Mesenchymal stem cell (in vitro differentiated cells and primary cell): ENCODE data around the gene COBL.

ENCODE experiments used
- DNase-seq: peaks from one replicate; pipeline ENCODE4 v3.0.0-alpha.2; 2013
- H2AFZ ChIP-seq: one replicate; pipeline ENCODE4 v1.6.1; 2013; ENCODE audit warnings: low read depth, mild to moderate bottlenecking, control low read depth, inconsistent platforms, low read length, moderate library complexity
- H2AK5ac ChIP-seq: 2 replicates; pipeline ENCODE4 v1.6.1; 2013; ENCODE audit warnings: low read length, moderate library complexity, mild to moderate bottlenecking, inconsistent platforms; ENCODE audit not compliant: severe bottlenecking
- H2BK120ac ChIP-seq: one replicate; pipeline ENCODE4 v1.6.1; 2013; ENCODE audit warnings: low read depth, mild to moderate bottlenecking, inconsistent platforms, low read length, moderate library complexity
- H2BK12ac ChIP-seq, 2 experiments: one replicate each; pipeline ENCODE4 v1.6.1; 2013; ENCODE audit warnings: inconsistent platforms in 2 of 2, low read length in 2 of 2, mild to moderate bottlenecking in 2 of 2, moderate library complexity in 2 of 2, control low read depth in 1 of 2
- H2BK15ac ChIP-seq: one replicate; pipeline ENCODE4 v1.6.1; 2013; ENCODE audit warnings: mild to moderate bottlenecking, low read depth, inconsistent platforms; ENCODE audit not compliant: poor library complexity, severe bottlenecking
- H2BK5ac ChIP-seq: 2 replicates; pipeline ENCODE4 v1.6.1; 2013; ENCODE audit warnings: low read depth, mild to moderate bottlenecking, low read length, control low read depth, inconsistent platforms; ENCODE audit not compliant: poor library complexity, severe bottlenecking
- H3K14ac ChIP-seq, 2 experiments: one replicate each; pipeline ENCODE4 v1.6.1; 2013; ENCODE audit warnings: inconsistent platforms in 2 of 2, low read length in 2 of 2, control low read depth in 1 of 2, mild to moderate bottlenecking in 1 of 2, moderate library complexity in 1 of 2
- H3K18ac ChIP-seq, 2 experiments: one replicate each; pipeline ENCODE4 v1.6.1; 2013; ENCODE audit warnings: inconsistent platforms in 2 of 2, low read length in 2 of 2, control low read depth in 1 of 2, low read depth in 1 of 2, mild to moderate bottlenecking in 1 of 2
- H3K23ac ChIP-seq, 2 experiments: one replicate each; pipeline ENCODE4 v1.6.1; 2013; ENCODE audit warnings: inconsistent platforms in 2 of 2, low read length in 2 of 2, mild to moderate bottlenecking in 2 of 2, moderate library complexity in 2 of 2, control low read depth in 1 of 2
- H3K27ac ChIP-seq: 2 replicates; pipeline ENCODE4 v1.5.1; 2013; ENCODE audit warnings: mild to moderate bottlenecking, moderate library complexity, low read length, control low read depth, inconsistent platforms; ENCODE audit not compliant: poor library complexity, severe bottlenecking
- H3K27me3 ChIP-seq, 2 experiments: 2 replicates each; pipeline versions ENCODE4 v1.6.1 to v1.7.0; 2013; ENCODE audit warnings: low read length in 2 of 2, mild to moderate bottlenecking in 2 of 2, moderate library complexity in 2 of 2, control low read depth in 1 of 2, inconsistent platforms in 1 of 2; ENCODE audit not compliant: control insufficient read depth in 1 of 2, insufficient read depth in 1 of 2
- H3K36me3 ChIP-seq, 2 experiments: 2 replicates each; pipeline versions ENCODE4 v1.6.1 to v1.7.0; 2013; ENCODE audit warnings: low read length in 2 of 2, control low read depth in 1 of 2, inconsistent platforms in 1 of 2, low read depth in 1 of 2, mild to moderate bottlenecking in 1 of 2; ENCODE audit not compliant: insufficient read depth in 2 of 2, control insufficient read depth in 1 of 2
- H3K4ac ChIP-seq, 2 experiments: one replicate each; pipeline ENCODE4 v1.6.1; 2013; ENCODE audit warnings: inconsistent platforms in 2 of 2, low read length in 2 of 2, mild to moderate bottlenecking in 2 of 2, moderate library complexity in 2 of 2, control low read depth in 1 of 2, low read depth in 1 of 2
- H3K4me1 ChIP-seq: 2 replicates; pipeline ENCODE4 v1.6.1; 2013; ENCODE audit warnings: low read depth, low read length, control low read depth; ENCODE audit not compliant: control insufficient read depth, insufficient read depth
- H3K4me2 ChIP-seq: 2 replicates; pipeline ENCODE4 v1.6.1; 2013; ENCODE audit warnings: low read length, mild to moderate bottlenecking, inconsistent platforms; ENCODE audit not compliant: poor library complexity, severe bottlenecking
- H3K4me3 ChIP-seq, 2 experiments: 2 replicates each; pipeline versions ENCODE4 v1.5.1 to v1.7.0; 2013; ENCODE audit warnings: low read length in 2 of 2, mild to moderate bottlenecking in 2 of 2, control low read depth in 1 of 2, low read depth in 1 of 2; ENCODE audit not compliant: insufficient read depth in 1 of 2
- H3K79me1 ChIP-seq: replicated peaks from 2 replicates; pipeline ENCODE4 v1.6.1; 2013; ENCODE audit warnings: mild to moderate bottlenecking, control low read depth, low read length, inconsistent platforms; ENCODE audit not compliant: poor library complexity, severe bottlenecking
- H3K9ac ChIP-seq: 2 replicates; pipeline ENCODE4 v1.7.0; 2013; ENCODE audit warnings: mild to moderate bottlenecking, low read length, moderate library complexity
- H3K9me3 ChIP-seq: 2 replicates; pipeline ENCODE4 v1.7.0; 2013; ENCODE audit warnings: mild to moderate bottlenecking, low read length; ENCODE audit not compliant: control insufficient read depth
- H4K8ac ChIP-seq: one replicate; pipeline ENCODE4 v1.6.1; 2013; ENCODE audit warnings: inconsistent platforms, mild to moderate bottlenecking, low read length, moderate library complexity
- H4K91ac ChIP-seq: one replicate; pipeline ENCODE4 v1.6.1; 2013; ENCODE audit warnings: mild to moderate bottlenecking, low read length, inconsistent platforms
- WGBS: methylation state at CpG from one replicate; pipeline ENCODE4 v1.1.7; 2013; ENCODE audit warnings: mixed read lengths; 5-methylcytosine and 5-hydroxymethylcytosine counted together

The COBL gene

DNA sequence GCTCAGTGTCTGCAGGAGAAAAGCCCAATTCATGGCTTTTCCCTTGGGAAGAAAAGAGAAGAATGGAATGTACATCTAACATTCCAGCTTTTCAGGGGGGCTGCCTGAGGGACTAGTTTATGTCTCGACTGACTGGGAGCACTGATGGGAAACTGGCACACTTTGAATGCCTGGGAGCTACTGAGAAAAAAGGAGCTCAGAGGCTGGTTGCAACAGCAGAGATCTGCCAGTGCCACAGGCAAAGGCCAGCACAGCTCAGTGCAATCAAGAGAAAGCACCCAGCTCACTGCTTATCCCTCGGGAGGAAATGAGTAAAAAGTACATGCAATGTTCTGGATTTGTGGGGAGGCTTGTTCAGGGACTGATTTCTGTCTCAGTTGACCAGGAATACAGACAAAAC, 226.2 kb downstream of the COBL start:
- Histone ChIP-seq H3K4ac (no peak overlapping the region), H4K91ac (no peak overlapping the region), H2AK5ac (no peak overlapping the region), H2BK5ac (no peak overlapping the region), H3K36me3 (no peaks in the 10 kb centered on the region), H3K27me3 (no peaks in the 10 kb centered on the region), H3K4me1 (peaks cover 3% of the 10 kb centered on the region), H3K79me1 (no peaks in the 10 kb centered on the region), H3K27ac (no peak overlapping the region), H3K18ac (no peak overlapping the region), H2BK12ac (no peak overlapping the region), H3K4me3 (no peak overlapping the region), H3K9ac (no peak overlapping the region), H4K8ac (no peak overlapping the region), H3K4me2 (no peak overlapping the region), H3K9me3 (peaks cover 6% of the 10 kb centered on the region), H3K23ac (no peak overlapping the region), H3K14ac (no peak overlapping the region), H2BK120ac (no peak overlapping the region), H2BK15ac (no peak overlapping the region), H2AFZ (no peak overlapping the region)
- WGBS = 50% methylated on average over 2 of the region's 2 CpGs
- DNase-seq = no peak

DNA sequence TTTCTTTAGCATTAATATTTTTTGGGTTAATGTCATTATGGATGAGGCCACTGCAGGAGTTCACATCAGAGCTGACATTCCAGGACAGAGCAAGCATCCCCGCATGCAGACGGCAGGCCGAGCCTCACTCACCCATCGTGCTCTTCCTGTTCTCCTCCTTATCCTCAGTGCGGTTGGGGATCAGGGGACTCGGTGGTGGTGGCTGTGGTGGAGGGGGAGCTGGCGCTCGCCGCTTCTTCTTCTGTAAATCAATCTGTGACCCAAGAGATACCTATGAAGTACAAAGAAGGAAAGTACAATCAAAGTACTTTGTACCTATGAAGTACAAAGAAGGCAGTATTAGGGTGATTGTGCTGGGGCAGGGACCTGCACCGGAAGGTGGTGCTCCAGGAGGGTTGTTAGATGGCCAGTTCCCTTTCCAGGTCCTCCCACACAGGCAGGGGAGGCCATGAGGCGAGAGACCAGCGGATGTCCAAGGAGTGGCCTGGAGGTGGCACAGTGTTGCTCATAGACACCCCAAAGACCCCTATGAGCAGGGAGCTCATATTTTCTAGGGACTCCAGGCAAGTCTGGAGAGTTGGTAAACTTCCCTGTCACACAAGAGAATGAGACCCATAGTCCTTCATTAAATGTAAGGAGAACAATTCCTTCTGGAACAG, 231.4 kb downstream of the COBL start:
- H2BK120ac ChIP-seq = no peak overlapping the region
- H3K9me3 ChIP-seq = no peaks in the 10 kb centered on the region
- H3K27ac ChIP-seq = no peak overlapping the region
- H3K27me3 ChIP-seq = peaks cover 0 to 22% of the 10 kb centered on the region in 2 experiments
- no peak overlapping the region for H2BK5ac ChIP-seq
- H3K4me3 ChIP-seq = no peak overlapping the region
- no peak overlapping the region for H4K8ac ChIP-seq
- H3K18ac ChIP-seq = no peak overlapping the region
- no peak overlapping the region for H3K23ac ChIP-seq
- no peak overlapping the region for H3K4ac ChIP-seq
- no peak overlapping the region for H4K91ac ChIP-seq
- H2AK5ac ChIP-seq = no peak overlapping the region
- H3K4me2 ChIP-seq = no peak overlapping the region
- no peak for DNase-seq
- H2BK15ac ChIP-seq = no peak overlapping the region
- no peak overlapping the region for H3K9ac ChIP-seq
- WGBS = 93% methylated on average over 7 of the region's 12 CpGs
- H3K79me1 ChIP-seq = no peaks in the 10 kb centered on the region
- H3K4me1 ChIP-seq = peaks cover 3% of the 10 kb centered on the region
- no peak overlapping the region for H2BK12ac ChIP-seq
- H3K36me3 ChIP-seq = no peaks in the 10 kb centered on the region
- peak overlapping the region in 1 of 2 experiments; percentile 29 for H3K14ac ChIP-seq
- no peak overlapping the region for H2AFZ ChIP-seq

- DNase-seq = no peak
- H3K27me3 ChIP-seq = peaks cover 0 to 22% of the 10 kb centered on the region in 2 experiments
These were observed 232.5 kb downstream of the COBL start for GRCh38 chr7:51084121-51084520.

DNA sequence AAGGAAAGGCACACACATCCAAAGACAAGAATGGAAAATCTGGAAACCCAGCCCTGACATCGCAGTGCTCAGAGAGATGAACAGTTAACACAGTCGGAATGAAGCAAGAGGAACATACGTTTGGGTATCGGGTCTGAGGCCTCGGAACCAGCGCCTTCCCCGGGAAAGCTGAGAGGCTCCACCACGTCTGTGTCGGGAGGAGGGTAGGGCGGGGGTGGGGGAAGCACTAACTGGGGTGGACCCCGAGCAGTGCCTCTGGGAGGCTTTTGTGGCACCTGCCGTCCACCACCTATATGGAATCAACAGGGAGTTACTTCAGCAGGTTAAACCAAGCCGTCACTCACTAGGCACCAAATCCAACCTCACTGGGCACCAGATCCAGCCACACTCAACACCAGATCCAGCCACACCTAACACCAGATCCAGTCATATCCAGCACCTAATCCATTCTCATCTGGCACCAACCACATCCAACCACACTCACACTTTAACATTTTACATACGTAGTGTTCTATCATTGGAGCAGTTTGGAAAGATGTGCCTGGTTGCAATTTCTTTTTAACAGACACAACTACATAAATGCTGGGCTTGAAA, 233.6 kb downstream of the COBL start:
- Histone ChIP-seq H3K4me3 (no peak overlapping the region), H3K27ac (no peak overlapping the region), H2BK12ac (no peak overlapping the region), H3K14ac (no peak overlapping the region), H3K9me3 (no peaks in the 10 kb centered on the region), H3K18ac (no peak overlapping the region), H3K27me3 (peaks cover 0 to 22% of the 10 kb centered on the region in 2 experiments), H2BK15ac (no peak overlapping the region), H3K79me1 (no peaks in the 10 kb centered on the region), H3K4me2 (no peak overlapping the region), H4K91ac (no peak overlapping the region), H3K4ac (no peak overlapping the region), H2BK5ac (no peak overlapping the region), H2AK5ac (no peak overlapping the region), H3K4me1 (no peaks in the 10 kb centered on the region), H2BK120ac (no peak overlapping the region), H3K36me3 (no peaks in the 10 kb centered on the region), H3K9ac (no peak overlapping the region), H4K8ac (no peak overlapping the region), H3K23ac (no peak overlapping the region), H2AFZ (no peak overlapping the region)
- no peak for DNase-seq
- 95% methylated on average over 10 of the region's 14 CpGs for WGBS

More at GRCh38 chr7:51084121-51084520, 232.5 kb downstream of the COBL start:
- 90% methylated on average over 7 of the region's 8 CpGs for WGBS
- Histone ChIP-seq H2BK12ac (no peak overlapping the region), H3K36me3 (no peaks in the 10 kb centered on the region), H3K23ac (no peak overlapping the region), H4K8ac (no peak overlapping the region), H2BK120ac (no peak overlapping the region), H3K4me1 (peaks cover 3% of the 10 kb centered on the region), H3K4me2 (no peak overlapping the region), H3K14ac (no peak overlapping the region), H2BK5ac (no peak overlapping the region), H3K4me3 (no peak overlapping the region), H2BK15ac (no peak overlapping the region), H2AFZ (no peak overlapping the region), H3K27ac (no peak overlapping the region), H4K91ac (no peak overlapping the region), H3K18ac (no peak overlapping the region), H2AK5ac (no peak overlapping the region), H3K9ac (no peak overlapping the region), H3K9me3 (no peaks in the 10 kb centered on the region), H3K4ac (no peak overlapping the region), H3K79me1 (no peaks in the 10 kb centered on the region)
